HG02588 (cell line): ENCODE results near the gene FREM2.

Experiments
- ATAC-seq: cut with Tn5 transposase; IDR thresholded peaks from one replicate; pipeline ENCODE4 v1.9.1; 2021; ENCODE audit warnings: mild to moderate bottlenecking, moderate library complexity; ENCODE audit not compliant: unreplicated experiment

FREM2 gene

DNA sequence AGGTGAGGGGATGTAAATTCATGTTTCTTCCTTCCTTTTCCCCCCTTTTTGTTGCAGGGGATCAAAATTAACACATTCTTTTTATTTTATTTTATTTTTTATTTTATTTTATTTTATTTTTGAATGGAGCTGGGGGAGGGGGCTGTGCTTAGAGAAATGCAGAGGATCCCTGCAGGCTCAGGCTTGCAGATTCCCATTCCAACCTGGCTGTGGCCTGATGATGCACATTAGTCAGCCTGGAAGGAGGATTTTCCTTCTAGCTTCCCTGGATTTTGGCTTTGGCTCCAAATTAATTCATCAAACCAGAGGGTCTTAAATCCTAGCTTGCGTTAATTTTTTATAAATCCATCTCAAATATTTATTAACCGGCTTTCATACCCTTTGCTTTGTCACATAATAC, 67.0 kb downstream of the FREM2 start:
- ATAC-seq, result no peak

DNA sequence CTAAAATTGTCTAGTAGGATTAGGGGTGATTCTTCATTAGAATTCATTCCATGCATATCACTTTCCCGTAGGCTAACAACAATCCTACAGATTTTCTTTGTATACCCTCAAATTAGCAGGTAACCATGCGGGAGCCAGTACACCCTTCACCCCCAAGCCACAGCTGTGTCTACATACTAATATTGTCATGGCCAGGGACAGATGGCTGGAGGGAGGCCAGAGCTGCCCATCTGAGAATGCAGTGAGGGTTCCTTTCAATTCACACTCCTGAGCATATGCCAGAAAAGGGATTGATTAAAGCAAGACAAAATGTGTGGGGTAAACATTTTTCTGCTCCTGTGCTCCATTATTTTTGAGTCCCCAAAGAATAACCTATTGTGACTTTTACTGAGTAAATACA, 68.9 kb downstream of the FREM2 start:
- no peak for ATAC-seq

GRCh38 chr13:38758277-38758676, 71.4 kb downstream of the FREM2 start:
- ATAC-seq, result no peak

DNA sequence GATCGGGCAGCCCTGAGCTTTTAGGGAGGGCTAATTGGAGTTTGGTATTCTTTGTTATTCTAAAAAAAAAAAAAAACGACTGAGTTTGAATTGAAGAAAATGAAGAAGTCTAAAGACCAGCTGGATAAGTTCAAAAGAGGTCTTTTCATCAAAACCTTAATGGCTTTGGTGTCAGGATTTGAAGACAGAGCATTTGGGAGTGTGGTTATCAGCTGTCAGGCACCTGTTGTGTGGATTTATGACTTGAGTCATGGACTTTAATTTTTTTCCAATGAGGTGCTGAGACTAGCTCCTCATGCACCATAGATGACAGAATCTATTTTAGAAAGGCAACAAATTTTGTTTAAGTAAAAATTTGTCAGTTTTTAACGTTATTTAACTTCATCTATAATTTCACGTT, 72.5 kb downstream of the FREM2 start:
- ATAC-seq, result no peak

DNA sequence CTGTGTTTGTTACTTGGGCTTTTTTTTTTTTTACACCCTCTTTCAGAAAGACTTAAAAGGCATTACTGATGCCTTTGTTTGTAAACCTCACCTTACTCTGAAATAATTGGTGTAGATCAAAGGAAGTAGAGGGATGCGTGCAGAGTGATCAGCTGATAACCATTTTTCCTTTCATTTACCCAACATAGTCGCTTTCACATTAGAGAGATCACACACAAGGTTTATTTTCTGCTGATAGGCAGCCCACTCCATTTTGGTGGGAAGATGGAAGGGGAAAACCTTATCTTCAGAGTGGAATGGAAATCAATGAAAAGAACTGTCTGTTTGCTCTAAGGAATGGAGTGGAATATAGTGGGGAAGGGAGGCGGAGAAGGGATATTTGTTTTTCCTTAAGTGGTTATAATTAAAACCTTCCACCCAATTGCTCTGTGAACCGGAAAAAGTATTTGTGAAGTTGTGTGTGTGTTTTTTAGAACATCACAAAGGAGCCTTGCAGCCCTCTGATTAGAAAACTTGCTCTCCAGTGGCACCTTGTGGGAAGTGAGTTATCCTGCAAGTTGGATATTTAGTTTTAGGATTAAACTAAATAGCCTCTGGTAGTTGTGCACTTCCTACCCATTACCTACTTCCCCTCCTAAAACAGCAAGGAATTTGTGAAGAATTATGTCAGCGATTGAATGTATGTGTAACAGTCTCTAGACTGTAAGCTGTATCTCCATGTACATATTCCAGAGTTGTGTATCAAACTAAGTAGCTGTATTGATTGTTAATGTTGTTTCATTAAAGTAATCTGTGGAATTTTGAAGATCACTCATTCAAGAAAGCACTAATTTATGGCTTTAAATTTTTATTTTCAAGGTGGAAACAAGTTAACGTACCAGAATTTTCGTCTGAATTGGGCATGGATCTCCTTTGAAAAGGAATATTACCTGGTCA, 76.8 kb downstream of the FREM2 start:
- no peak for ATAC-seq

DNA sequence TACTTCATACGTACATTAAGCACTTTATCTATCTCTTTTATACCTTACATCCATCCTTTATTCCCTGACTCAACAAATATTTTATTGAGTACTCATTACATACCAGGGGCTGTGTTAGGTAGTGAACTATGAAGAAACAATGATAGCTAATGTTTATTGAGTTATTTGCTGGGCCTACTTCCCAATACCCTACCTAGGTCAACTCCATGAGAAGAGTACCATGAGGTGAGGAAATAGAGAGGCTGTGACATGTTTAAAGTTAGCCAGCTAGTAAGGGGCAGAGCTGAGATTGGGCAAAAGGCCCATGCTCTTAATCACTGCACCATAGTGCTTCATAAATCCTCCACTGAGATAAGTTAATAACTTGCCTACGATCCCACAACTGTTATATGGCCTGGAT, 79.9 kb downstream of the FREM2 start:
- no peak for ATAC-seq

DNA sequence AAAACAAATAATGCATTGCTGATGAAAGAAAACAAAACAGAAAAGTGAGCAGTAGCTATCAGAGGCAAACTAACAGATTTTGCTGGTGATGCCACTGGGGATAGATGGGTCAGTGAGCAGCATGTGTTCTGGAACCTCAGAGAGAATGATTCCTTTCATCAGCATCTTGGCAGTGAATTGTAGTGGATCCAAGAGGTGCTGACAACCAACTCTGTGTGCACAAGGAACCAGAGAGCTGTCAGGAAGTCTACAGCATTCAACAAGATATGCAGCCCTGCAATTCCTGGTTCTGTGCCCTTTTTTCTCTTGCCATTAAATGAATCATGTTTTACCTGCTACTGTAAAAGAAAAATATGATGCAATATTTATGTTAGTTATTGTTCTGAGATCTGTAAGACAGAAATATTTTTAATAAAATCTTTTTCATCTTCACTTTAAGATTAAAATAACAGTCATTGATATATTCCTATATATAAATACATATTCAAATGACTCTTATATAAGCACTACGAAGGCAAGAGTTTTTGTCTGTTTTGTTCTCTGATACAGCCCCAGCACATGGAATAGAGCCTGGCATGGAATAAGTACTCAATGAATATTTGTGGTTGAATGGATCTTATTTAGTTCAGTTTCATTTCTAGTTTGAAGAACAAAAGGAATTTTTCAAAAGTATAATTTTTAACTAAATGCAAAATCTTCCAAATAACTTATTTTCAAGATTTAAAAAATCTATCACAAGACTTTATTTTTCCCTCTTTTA, 80.8 kb downstream of the FREM2 start:
- no peak for ATAC-seq

DNA sequence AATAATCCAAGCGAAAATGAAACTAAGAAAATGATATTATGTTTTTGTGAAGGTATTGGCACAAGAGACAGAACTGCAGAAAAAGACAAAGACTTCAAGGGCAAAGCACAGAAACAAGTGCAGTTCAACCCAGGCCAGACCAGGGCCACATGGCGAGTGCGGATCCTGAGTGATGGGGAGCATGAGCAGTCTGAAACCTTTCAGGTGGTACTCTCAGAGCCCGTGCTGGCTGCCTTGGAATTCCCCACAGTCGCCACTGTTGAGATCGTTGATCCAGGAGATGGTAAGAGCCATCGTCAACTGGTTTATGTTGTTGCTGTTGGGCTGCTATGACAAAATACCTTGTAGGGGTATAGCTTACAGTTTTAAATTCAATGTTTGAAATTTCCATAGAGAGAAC, 82.6 kb downstream of the FREM2 start:
- ATAC-seq, result no peak

GRCh38 chr13:38775085-38775484, 88.2 kb downstream of the FREM2 start:
- no peak for ATAC-seq

- ATAC-seq, result no peak
Measured at GRCh38 chr13:38777347-38778119, 90.7 kb downstream of the FREM2 start.

DNA sequence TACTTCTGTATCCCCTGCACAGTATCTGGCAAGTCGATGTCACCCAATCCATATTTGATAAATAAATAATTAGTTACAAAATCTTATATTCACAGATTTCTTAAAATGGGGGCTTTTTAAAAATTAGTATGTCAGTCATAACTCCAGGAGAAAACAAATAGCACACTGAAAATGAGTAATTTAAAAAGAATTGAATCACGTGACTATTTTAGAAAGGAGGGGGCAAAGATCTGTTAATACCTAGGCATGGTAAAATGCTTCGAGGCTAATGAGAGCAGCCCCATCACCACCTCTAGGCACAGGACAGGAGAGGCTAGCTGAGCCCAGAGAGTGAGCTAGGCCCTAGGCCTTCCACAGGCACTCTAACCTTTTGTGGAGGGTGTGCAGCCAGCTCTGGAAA, 94.7 kb downstream of the FREM2 start:
- no peak for ATAC-seq

- ATAC-seq, result no peak
Measured at GRCh38 chr13:38784036-38784880, 97.4 kb downstream of the FREM2 start.

- ATAC-seq, result no peak
Measured at GRCh38 chr13:38785042-38785441, 98.2 kb downstream of the FREM2 start.

GRCh38 chr13:38785490-38785889, 98.6 kb downstream of the FREM2 start:
- ATAC-seq, result no peak

GRCh38 chr13:38787550-38787949, 100.7 kb downstream of the FREM2 start:
- ATAC-seq, result no peak

DNA sequence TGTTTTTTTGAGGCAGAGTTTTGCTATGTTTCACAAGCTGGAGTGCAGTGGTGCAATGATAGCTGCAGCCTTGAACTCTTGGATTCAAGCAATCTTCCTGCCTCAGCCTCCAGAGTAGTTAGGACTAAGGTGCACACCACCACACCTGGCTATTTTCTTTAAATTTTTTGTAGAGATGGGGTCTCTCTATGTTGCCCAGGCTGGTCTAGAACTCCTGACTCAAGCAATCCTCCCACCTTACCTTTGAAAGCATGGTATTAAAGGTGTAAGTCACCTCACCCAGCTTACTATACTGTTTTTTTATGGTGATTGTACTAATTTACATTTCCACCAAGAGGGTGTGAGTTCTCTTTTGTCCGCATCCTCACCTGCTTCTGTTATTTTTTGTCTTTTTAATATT, 110.0 kb downstream of the FREM2 start:
- ATAC-seq, result no peak

GRCh38 chr13:38803531-38803930, 116.7 kb downstream of the FREM2 start:
- no peak for ATAC-seq

DNA sequence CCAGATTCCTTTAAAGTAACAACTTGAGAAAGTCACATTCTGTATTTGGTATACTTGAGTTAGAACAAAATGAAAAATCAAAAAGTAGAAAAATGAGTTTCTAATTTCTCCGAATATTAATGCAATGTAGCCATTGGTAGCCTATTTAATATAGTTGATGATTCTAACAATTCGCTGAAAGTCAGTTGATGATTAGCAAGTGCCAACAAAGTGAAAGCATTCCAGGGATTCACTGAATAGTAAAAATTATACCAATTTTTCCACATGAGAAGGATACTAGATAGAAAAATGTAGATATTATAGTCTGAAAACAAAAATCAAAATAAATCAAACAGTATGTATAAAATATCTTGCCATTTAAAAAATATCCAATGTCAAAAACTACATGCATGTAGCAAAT, 117.2 kb downstream of the FREM2 start:
- ATAC-seq, result no peak

- no peak for ATAC-seq
Measured at GRCh38 chr13:38804536-38804935, 117.7 kb downstream of the FREM2 start.

- ATAC-seq, result no peak
Measured at GRCh38 chr13:38814331-38814730, 127.5 kb downstream of the FREM2 start.
